ENCODE measurements around the gene PLK3. TPM values are rescaled to one million over a fixed set of nuclear protein-coding genes. Genes with fewer than 3 reads are reported as not detected.

PLK3 gene
- total RNA-seq, 4 donors from 2014 or later: 12.4 to 87.2 (median 16.3) TPM

DNA sequence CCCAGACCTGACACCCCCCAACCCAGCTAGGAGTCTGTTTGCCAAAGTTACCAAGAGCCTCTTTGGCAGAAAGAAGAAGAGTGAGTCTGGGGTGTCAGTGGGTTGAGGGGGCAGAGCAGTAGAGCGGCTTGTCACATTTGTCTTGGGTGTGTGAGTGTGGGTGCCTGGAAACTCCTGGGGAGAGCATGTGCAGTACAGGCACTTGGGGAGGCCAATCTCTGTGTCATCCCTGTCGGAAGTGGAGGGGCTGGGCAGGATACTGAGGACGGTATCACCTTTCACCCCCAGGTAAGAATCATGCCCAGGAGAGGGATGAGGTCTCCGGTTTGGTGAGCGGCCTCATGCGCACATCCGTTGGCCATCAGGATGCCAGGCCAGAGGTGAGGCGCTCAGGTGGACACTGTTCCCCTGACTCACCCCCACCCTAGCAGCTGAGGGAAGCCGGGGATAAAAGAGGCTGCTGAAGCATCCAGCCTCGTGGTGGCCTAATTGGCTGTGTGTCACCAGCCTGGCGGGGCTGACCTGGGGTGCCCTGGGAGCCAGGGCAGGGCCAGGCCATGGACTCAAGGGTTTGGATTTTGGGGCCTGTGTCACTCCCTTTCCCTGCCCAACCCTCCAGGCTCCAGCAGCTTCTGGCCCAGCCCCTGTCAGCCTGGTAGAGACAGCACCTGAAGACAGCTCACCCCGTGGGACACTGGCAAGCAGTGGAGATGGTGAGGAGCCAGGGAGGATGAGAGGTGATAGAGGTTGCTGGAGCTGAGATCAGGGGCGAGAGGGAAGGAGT lies 3.3 kb downstream of the PLK3 start:
- no peak for DNase-seq
- WGBS, 2 donors (ENCODE audit: low coverage in 1 of 2): 88% methylated on average over 13 of the region's 13 CpGs; no CpG with 5 or more reads in 1 of the 2 donors
- in situ Hi-C loops (cut with MboI; ENCODE audit: low pct_ligation_motif_present in 1 of 4, low pct_unique_long_range_greater_than_20kb in 1 of 4, low sequenced_read_pairs in 3 of 4): no loop called here
- TF ChIP-seq EP300 (IDR thresholded peaks at IDR 0.05; ENCODE audit: low read depth) (no peak), POLR2AphosphoS5 (IDR thresholded peaks at IDR 0.05) (no peak), POLR2A (IDR thresholded peaks at IDR 0.05) (no peak)
- TF ChIP-seq, protein P1, sequence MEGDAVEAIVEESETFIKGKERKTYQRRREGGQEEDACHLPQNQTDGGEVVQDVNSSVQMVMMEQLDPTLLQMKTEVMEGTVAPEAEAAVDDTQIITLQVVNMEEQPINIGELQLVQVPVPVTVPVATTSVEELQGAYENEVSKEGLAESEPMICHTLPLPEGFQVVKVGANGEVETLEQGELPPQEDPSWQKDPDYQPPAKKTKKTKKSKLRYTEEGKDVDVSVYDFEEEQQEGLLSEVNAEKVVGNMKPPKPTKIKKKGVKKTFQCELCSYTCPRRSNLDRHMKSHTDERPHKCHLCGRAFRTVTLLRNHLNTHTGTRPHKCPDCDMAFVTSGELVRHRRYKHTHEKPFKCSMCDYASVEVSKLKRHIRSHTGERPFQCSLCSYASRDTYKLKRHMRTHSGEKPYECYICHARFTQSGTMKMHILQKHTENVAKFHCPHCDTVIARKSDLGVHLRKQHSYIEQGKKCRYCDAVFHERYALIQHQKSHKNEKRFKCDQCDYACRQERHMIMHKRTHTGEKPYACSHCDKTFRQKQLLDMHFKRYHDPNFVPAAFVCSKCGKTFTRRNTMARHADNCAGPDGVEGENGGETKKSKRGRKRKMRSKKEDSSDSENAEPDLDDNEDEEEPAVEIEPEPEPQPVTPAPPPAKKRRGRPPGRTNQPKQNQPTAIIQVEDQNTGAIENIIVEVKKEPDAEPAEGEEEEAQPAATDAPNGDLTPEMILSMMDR (IDR thresholded peaks at IDR 0.05): no peak
- intact Hi-C loops (cut with DNase I; ENCODE audit: low total_unique reads): no loop called here
- Histone ChIP-seq H3K4me1 (peaks cover 31 to 54% (median 41%) of the 10 kb centered on the region in 4 donors), H3K27ac (peak overlapping the region in 1 of 4 donors; percentile 73), H3K36me3 (peaks cover 0 to 6% (median 0%) of the 10 kb centered on the region in 4 donors), H3K27me3 (no peaks in the 10 kb centered on the region), H3K4me3 (no peak overlapping the region), H3K9me3 (no peaks in the 10 kb centered on the region)

DNA sequence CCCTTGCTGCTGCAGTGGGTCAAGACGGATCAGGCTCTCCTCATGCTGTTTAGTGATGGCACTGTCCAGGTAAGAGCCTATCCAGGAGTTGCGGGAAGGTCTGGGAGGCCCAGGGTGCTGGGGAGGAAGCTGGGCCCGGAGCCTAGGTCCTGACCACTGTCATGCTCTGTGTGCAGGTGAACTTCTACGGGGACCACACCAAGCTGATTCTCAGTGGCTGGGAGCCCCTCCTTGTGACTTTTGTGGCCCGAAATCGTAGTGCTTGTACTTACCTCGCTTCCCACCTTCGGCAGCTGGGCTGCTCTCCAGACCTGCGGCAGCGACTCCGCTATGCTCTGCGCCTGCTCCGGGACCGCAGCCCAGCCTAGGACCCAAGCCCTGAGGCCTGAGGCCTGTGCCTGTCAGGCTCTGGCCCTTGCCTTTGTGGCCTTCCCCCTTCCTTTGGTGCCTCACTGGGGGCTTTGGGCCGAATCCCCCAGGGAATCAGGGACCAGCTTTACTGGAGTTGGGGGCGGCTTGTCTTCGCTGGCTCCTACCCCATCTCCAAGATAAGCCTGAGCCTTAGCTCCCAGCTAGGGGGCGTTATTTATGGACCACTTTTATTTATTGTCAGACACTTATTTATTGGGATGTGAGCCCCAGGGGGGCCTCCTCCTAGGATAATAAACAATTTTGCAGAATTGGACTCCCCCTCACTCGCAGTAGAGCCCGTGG lies 5.3 kb downstream of the PLK3 start:
- H3K4me3 ChIP-seq: no peak overlapping the region
- no peak for DNase-seq
- H3K4me1 ChIP-seq: peaks cover 43 to 66% (median 53%) of the 10 kb centered on the region in 4 donors
- TF ChIP-seq POLR2AphosphoS5 (IDR thresholded peaks at IDR 0.05) (no peak), POLR2A (IDR thresholded peaks at IDR 0.05) (no peak), EP300 (IDR thresholded peaks at IDR 0.05; ENCODE audit: low read depth) (no peak)
- TF ChIP-seq, protein P1 (IDR thresholded peaks at IDR 0.05): no peak
- 98% methylated on average over 19 of the region's 20 CpGs; no CpG with 5 or more reads in 1 of the 2 donors for WGBS, 2 donors (ENCODE audit: low coverage in 1 of 2)
- peak overlapping the region; percentile 92 to 96 (median 94) for H3K27ac ChIP-seq
- in situ Hi-C loops (cut with MboI; ENCODE audit: low pct_ligation_motif_present in 1 of 4, low pct_unique_long_range_greater_than_20kb in 1 of 4, low sequenced_read_pairs in 3 of 4): no loop called here
- no peaks in the 10 kb centered on the region for H3K27me3 ChIP-seq
- intact Hi-C loops (cut with DNase I; ENCODE audit: low total_unique reads): loop anchor here (2.0 kb wide), 1 partner anchor 67 kb away; the partner anchor contains the start of gene KIF2C
- no peaks in the 10 kb centered on the region for H3K9me3 ChIP-seq
- peaks cover 0 to 6% (median 0%) of the 10 kb centered on the region in 4 donors for H3K36me3 ChIP-seq

DNA sequence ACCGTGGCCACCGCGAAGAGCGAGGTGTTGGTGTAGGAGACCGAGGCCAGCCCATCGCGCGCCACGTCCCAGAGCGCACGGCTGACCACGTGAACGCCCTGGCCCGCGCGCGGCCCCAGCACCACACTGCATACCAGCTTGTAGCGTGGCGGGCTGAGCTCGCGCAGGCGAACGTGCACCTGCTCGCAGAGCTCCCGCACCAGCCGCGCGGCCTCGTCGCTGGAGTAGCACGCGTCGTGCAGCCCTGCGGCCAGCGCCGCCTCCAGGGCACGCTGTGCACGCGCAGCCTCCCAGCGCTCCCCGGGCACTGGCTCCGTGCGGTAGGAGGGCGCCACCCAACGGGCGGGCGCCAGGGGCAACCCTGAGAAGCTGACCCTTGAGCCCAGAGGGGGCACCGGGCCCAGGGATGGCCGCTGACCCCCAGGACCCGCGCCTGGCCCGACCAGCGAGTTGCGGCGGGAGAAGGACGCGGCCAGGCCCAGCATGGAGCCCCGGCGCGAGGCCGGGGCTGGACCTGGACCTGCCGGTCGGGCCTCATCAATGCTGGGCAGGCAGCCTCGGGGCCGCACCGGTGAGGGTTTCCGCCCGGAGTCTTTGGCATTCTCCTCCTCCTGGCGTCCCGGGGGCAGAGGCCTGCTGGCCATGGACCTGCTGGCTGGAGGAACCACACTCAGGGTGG lies 6.0 kb downstream of the PLK3 start:
- no peak for TF ChIP-seq POLR2A (IDR thresholded peaks at IDR 0.05)
- TF ChIP-seq, protein P1 (IDR thresholded peaks at IDR 0.05): no peak
- no peak for TF ChIP-seq POLR2AphosphoS5 (IDR thresholded peaks at IDR 0.05)
- TF ChIP-seq EP300 (IDR thresholded peaks at IDR 0.05; ENCODE audit: low read depth): no peak
- Histone ChIP-seq H3K9me3 (no peaks in the 10 kb centered on the region), H3K27ac (peak overlapping the region; percentile 92 to 96 (median 94)), H3K4me1 (peaks cover 43 to 65% (median 53%) of the 10 kb centered on the region in 4 donors), H3K36me3 (peaks cover 0 to 6% (median 0%) of the 10 kb centered on the region in 4 donors), H3K27me3 (no peaks in the 10 kb centered on the region), H3K4me3 (no peak overlapping the region)
- intact Hi-C loops (cut with DNase I; ENCODE audit: low total_unique reads): loop anchor here (2.0 kb wide), 1 partner anchor 67 kb away; the partner anchor contains the start of gene KIF2C
- DNase-seq: peak; percentile 8
- WGBS, 2 donors (ENCODE audit: low coverage in 1 of 2): 97% methylated on average over 69 of the region's 70 CpGs; no CpG with 5 or more reads in 1 of the 2 donors
- in situ Hi-C loops (cut with MboI; ENCODE audit: low pct_ligation_motif_present in 1 of 4, low pct_unique_long_range_greater_than_20kb in 1 of 4, low sequenced_read_pairs in 3 of 4): no loop called here

All from transverse colon (tissue), 4 donors.